ENCODE data around the gene MSRB3.
"Not testable (repeated sequence)": the region's sequence is repeated elsewhere in the genome, so short reads cannot be mapped to it uniquely, and the experiment has no call there.

MSRB3 gene

DNA sequence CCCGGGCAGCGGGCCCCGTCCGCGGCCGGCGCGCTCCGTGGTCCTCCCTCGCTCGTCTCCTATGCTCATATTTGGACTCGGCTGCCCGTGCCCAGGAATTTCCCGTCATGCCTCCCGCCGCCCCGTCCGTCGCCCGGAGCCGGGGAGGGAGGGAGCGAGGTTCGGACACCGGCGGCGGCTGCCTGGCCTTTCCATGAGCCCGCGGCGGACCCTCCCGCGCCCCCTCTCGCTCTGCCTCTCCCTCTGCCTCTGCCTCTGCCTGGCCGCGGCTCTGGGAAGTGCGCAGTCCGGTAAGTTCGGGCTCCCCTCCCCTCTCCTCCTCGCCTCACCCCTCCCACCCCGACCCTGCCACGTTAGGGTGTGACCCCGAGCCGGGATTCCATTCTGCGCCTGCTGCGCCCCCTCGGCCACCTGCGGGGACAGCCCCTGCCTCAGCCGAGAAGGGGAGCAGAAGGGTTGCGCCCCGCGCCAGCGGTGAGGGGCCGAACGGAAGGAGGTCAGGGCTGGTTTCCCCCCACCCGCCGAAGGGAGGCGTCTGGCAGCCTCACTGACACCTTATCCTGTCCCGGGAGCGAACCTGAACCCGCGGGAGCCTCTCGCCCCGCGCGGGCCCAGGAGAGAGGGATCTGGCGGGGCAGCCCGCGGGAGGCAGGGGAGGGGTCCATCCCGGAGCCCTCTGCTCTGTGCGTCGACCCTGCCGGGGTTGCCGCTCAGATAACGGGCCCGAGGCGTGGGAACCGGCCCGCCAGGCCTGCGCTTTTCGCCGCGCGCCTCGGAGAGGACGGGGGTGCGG is at the start of gene MSRB3:
Gene MSRB3 (plus strand): TSS at position 108 of the 793 bp plus-strand sequence. CDS start 29,897 bp downstream, outside the sequence.
- no peak for DNase-seq (ENCODE audit: low spot score)

- no peak for DNase-seq (ENCODE audit: low spot score)
These were observed 49.0 kb upstream of the MSRB3 start for GRCh38 chr12:65229441-65229840.

- DNase-seq (ENCODE audit: low spot score): no peak
These were observed 45.9 kb upstream of the MSRB3 start for GRCh38 chr12:65232476-65233077.

- DNase-seq (ENCODE audit: low spot score): no peak
These were observed 41.3 kb upstream of the MSRB3 start for GRCh38 chr12:65237153-65237552.

- DNase-seq (ENCODE audit: low spot score): no peak
These were observed 39.9 kb upstream of the MSRB3 start for GRCh38 chr12:65238609-65239008.

DNA sequence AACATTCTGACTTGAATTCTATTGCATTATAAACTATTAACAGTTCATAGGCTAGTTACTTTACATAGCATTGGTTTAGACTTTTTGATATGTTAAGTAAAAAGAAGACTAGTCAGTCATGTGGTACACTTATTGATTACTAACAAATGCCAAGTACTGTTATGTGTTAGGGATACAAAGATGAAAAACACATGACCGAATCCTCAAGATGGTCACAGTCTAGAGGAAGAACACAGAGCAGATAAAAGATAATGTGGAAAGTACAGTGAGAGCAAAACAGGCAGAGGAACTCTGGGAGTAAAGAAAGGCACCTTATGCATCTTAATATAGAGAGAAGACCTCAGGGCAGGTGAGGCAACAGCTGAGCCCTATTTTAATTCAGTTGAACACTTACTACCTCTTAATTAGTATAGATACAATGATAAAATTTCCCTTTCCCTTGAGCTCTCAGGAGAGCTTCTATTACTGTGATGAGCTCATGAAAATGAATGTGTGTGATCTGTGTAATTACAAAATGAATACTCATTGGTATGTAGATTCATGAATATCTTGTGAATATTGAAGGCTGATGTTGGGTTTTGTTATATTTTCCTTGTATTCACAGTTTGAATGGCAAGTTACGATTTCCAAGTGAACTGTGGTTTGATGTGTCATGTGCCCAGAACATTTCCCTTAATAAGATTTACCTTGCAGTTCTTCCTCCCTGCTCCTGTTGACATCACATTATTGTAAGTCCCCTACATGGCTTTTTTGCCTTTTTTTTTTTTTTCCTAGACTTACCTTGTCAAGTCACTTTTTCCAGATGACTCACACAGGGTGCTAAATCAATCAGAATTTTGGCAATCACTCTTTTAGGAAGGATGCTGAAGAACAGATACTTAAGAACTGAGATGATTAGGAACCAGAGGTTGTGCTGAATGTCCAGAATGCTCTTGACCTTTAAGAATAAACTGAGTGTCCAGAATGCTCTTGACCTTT is 29.5 kb upstream of the MSRB3 start:
- no peak for DNase-seq (ENCODE audit: low spot score)

DNA sequence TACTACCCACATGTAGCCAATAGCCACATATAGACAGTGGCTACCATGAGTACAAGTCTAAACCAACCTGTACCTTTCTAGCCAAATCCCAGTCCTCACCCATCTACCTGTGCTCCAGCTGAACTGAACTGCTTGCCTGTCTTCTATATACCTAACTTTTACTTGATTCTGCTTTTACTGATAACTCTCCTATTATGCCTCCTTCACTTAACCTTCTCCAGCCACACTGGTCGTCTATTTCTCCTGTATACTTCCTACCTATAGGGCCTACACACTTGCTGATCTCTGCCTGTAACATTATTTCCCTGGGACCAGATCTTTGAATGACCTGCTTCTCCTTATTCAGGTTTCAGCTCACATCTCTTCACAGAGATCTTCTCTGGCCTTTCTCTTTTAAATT is 26.0 kb upstream of the MSRB3 start:
- DNase-seq (ENCODE audit: low spot score): no peak

DNA sequence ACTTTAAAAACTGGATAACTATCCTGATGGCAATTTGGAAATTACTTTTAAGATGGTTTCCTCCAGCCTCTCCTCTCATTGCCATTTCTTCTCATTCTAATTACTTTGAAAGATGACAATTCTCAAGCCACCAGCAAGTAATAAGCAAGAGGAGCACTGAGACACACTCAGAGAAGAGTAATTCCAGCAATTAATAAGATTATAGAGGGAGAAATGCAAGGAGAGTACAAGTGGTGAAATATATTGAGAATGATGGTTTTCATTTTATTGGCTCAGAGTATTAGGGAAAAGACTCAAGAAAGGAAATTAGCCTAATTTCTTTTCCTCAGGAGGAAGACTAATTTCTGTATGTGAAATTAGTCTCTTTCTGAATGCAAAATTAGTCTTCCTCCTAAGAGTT is 20.5 kb upstream of the MSRB3 start:
- no peak for DNase-seq (ENCODE audit: low spot score)

DNA sequence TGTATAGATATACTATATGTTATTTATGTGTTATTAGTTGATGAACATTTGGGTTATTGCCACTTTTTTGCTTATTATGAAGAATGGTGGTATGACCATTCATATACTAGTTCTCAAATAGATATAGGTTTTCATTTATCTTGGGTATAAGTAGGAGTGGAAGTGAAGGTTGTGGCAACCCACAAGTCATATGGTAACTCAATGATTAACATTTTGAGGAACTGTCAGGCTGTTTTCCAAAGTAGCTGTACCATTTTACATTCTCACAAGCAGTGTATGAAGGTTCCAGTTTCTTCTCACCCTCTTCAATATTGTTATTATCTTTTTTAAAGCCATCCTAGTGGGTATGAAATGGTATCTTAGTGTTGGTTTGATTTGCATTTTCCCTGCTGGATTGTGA is 19.0 kb upstream of the MSRB3 start:
- DNase-seq (ENCODE audit: low spot score): no peak

DNA sequence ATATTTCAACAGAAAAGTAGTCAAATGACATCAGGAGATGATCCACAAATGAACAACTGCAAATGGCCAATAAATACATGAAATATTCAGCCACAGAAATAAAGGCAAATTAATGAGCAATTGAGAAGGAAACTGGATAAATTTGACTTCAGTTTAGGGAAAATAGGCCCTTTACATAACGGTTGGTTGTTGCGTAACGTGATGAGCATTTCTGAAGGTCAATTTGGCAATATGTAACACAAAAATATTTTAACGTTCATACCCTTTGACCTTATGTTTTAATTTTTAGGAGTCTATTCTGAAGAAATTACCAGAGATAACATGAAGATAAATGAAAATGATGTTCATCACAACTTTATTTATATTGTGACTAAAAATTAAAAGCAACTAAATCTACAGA is 14.7 kb upstream of the MSRB3 start:
- no peak for DNase-seq (ENCODE audit: low spot score)

DNA sequence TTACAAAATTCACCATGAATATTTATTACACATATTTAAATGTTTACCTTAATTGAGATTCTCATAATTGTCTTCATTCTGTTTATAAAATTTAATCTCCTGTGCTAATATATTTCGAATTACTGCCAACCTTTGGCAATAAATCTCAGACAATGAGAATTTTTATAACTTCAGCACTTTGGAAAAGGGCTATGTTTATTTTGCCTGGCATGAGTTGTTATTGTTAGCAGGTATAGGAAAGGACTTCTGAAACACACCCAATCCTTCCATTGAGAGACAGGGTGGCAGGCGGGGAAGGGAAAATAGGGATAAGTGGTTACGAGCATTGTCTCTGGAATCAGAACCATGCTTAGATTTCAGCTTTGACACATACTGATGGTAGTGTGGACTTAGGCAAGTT is 12.1 kb upstream of the MSRB3 start:
- no peak for DNase-seq (ENCODE audit: low spot score)

DNA sequence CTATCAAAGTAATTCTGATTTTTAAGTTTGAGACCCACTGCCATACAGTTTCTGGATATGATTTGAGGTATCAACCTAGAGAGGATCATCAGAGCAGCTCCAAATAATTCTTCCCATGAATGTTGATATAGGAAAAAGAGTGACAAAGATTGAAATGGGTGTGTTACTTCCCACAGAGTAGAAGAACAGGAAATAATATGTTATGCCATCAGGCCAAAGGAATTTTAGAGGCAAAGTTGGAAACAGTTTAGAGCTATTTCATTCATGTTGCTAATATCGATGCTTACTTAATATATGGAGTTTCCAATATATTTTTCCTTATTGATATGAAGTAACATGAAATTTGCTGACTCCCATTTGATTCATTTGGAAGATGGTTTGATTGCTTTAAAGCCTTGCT is 8.9 kb upstream of the MSRB3 start:
- DNase-seq (ENCODE audit: low spot score): no peak

GRCh38 chr12:65274602-65275272 is 3.7 kb upstream of the MSRB3 start:
- DNase-seq (ENCODE audit: low spot score): no peak

GRCh38 chr12:65275627-65276026 is 2.9 kb upstream of the MSRB3 start:
- no peak for DNase-seq (ENCODE audit: low spot score)

GRCh38 chr12:65276916-65277530 is 1.5 kb upstream of the MSRB3 start:
- DNase-seq (ENCODE audit: low spot score): no peak

DNA sequence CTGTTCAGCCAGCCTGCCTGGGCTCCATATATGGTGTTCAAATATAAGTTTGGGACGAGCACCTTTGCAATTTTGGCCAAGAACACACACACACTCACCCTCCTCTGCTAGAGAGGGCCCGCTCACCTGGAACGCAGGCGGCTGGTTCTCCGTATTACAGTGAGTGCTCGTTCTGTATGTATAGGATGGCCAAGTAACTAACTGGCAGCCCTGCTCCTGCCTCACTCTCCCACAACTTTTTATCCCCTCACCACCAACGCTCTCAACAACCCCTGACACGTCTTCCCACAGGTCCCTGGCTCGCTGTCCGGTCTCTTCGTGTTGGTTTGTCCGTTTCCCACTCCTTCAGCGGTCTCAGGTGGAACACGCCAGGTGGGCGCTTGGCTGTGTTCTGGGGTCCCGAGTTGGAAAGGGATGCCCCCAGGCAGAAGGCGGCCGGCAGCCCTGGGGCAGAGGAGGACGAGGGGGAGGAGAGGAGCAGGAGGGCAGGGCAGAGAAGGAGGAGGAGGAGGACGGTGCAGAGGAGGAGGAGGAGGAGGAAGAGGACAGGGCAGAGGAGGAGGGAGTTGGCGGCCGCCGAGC is 398 bp upstream of the MSRB3 start:
- no peak for DNase-seq (ENCODE audit: low spot score)

GRCh38 chr12:65279369-65280112 is 1.1 kb downstream of the MSRB3 start:
- no peak for DNase-seq (ENCODE audit: low spot score)

DNA sequence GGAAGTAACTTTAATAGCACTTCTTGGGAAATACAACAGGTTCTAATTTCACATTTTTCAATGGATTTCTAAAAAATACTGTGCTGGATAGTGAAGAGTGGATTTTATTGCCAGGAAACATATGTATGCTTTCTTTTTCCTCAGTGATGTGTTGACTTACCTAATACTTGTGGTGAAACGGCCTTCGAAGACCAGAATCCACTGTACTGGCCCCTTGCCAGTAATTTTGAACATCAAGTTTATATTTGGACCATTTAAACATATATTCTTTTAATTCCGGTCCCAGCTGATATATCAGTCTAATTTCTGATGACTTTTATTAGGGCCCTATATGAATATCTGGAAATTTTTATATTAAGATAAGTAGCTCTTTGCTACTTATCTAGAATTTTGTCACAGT is 1.8 kb downstream of the MSRB3 start:
- DNase-seq (ENCODE audit: low spot score): no peak

DNA sequence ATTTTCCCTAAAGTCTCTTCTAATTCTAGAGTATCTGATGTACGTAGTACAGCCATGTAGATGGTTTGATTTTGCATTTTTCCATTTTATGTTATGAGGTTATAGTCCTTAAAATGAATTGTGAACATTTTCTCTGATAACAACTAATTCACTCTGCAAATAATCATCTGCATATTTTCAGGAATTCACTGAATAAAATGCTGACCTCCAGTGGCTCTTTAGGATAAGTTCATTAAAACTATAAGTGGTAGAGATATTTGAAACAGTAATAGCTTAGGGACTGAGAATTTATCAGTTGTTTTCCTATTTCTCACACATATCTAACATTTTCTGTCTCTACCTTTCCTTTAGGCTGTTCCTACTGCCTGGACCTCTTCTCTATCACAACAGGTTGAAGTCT is 4.4 kb downstream of the MSRB3 start:
- DNase-seq (ENCODE audit: low spot score): no peak

DNA sequence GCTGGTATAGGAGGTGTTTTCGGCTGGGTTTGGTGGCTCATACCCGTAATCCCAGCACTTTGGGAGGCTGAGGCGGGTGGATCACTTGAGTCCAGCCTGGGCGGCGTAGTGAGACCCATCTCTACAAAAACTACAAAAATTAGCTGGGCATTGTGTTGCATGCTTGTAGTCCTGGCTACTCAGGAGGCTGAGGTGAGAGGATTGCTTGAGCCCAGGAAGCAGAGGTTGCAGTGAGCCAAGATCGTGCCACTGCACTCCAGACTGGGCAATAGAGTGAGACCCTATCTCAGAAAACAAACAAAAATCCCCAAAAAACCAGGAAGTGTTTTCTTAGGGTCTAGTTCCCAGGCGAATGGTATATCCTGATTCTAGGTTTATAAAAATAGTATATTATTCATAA is 7.0 kb downstream of the MSRB3 start:
- DNase-seq (ENCODE audit: low spot score): not testable (repeated sequence)

DNA sequence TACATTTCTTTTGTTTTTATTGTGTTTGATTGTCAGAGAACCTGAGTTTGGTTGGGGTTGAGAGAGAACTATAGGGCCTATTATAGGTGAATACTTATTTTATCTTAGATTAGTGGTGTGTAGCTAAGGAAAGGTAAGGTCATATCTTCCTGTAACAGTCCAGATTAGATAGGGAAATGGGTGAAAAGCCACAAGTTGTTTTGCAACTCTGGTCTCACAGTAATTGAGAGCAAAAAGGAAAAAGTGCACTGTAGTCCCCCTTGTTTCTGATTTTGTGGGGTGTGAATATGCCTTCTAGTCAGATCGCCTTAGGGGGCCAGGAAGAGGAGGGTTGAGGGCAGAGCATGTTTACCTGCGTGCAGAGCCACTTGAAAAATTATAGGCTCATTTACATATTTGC is 8.9 kb downstream of the MSRB3 start:
- no peak for DNase-seq (ENCODE audit: low spot score)

All from CD4-positive, alpha-beta T cell treated with Interleukin-6 at 100 ng/mL for 8 hours (primary cell).